Ascending aorta (tissue), 2 donors: ENCODE measurements around the gene KRT23. TPM values are rescaled to one million over a fixed set of nuclear protein-coding genes. Genes with fewer than 3 reads are reported as not detected.

Experiments
- DNase-seq, 2 donors: peaks; one replicate each; pipeline ENCODE4 v3.0.0-alpha.2; 2019; ENCODE audit warnings: low spot score in 2 of 2
- H3K27ac ChIP-seq, 2 donors: fragments of 200-600 bp; sonication (generic); one replicate each; pipeline ENCODE4 v1.5.1; 2016 to 2017; ENCODE audit warnings: mild to moderate bottlenecking in 1 of 2
- H3K27me3 ChIP-seq: fragments of 200-600 bp; sonication (generic); one replicate; pipeline ENCODE4 v1.5.1; 2017
- H3K36me3 ChIP-seq, 2 donors: fragments of 200-600 bp; sonication (generic); one replicate each; pipeline ENCODE4 v1.5.1; 2016
- H3K4me1 ChIP-seq, 2 donors: fragments of 200-600 bp; sonication (generic); one replicate each; pipeline ENCODE4 v1.5.1; 2016 to 2017; ENCODE audit warnings: mild to moderate bottlenecking in 1 of 2
- H3K4me3 ChIP-seq, 2 donors: fragments of 200-600 bp; sonication (generic); one replicate each; pipeline ENCODE4 v1.5.1; 2016 to 2017; ENCODE audit warnings: mild to moderate bottlenecking in 1 of 2
- H3K9me3 ChIP-seq, 2 donors: fragments of 200-600 bp; sonication (generic); one replicate each; pipeline ENCODE4 v1.5.1; 2016
- intact Hi-C: fragments of 100-400 bp; cut with DNase I; formaldehyde crosslinking; loops from one replicate; pipeline ENCODE4 v1.15.1; 2023
- total RNA-seq: library from RNA; depleted of rRNA; stranded (reverse); fragments of >200 nt; gene quantifications from one replicate; pipeline ENCODE4 v1.1.0, GENCODE V29; 2016
- TF ChIP-seq, protein P1 (sequence below), 3 experiments: fragments of 200-600 bp in 2 of 3; fragments of 450-650 bp in 1 of 3; sonication (generic) in 2 of 3; IDR thresholded peaks; one replicate each; pipeline ENCODE4 v1.5.1; 2016 to 2019; ENCODE audit warnings: antibody characterized with exemption in 3 of 3, mild to moderate bottlenecking in 1 of 3, moderate library complexity in 1 of 3

KRT23 gene
- total RNA-seq, 1 donor from 2014 or later, result not detected

DNA sequence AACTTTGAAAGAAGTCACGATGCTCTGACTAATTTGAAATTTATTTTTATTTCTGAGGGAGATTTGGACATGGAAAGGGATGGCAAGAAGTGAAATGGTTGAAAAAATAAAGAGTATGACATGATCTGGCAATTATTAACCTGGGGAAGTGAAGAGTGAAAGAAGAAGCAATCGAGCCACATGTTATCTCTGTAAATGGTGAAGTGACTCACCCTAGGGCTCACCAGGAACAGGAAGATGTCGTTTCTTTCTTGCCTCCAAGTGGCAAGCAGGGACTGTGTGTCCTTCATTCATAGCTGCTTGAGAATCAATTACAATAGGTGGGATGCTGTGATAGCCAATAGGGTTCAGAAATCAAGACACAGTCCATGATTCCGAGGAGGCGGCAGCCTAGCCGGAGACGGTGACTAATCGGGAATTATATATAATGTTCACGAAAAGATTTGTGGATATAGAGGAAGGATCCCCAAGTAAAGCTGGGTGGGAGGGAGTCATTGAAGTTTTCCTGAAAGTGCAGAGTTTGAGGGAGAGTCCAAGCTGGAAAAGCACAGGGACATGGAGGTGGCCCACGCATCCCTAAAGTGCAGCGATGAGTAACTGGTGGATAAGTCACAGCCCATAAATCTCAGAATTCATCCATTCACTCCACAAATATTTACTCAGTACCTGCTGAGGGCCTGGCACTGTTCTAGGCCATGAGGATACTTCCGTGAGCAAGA is 34.2 kb downstream of the KRT23 start:
- no peak overlapping the region for H3K4me3 ChIP-seq
- no peak for DNase-seq
- H3K27me3 ChIP-seq, result no peaks in the 10 kb centered on the region
- H3K4me1 ChIP-seq, result no peaks in the 10 kb centered on the region
- intact Hi-C loops, result no loop called here
- no peaks in the 10 kb centered on the region for H3K36me3 ChIP-seq
- TF ChIP-seq, protein P1, sequence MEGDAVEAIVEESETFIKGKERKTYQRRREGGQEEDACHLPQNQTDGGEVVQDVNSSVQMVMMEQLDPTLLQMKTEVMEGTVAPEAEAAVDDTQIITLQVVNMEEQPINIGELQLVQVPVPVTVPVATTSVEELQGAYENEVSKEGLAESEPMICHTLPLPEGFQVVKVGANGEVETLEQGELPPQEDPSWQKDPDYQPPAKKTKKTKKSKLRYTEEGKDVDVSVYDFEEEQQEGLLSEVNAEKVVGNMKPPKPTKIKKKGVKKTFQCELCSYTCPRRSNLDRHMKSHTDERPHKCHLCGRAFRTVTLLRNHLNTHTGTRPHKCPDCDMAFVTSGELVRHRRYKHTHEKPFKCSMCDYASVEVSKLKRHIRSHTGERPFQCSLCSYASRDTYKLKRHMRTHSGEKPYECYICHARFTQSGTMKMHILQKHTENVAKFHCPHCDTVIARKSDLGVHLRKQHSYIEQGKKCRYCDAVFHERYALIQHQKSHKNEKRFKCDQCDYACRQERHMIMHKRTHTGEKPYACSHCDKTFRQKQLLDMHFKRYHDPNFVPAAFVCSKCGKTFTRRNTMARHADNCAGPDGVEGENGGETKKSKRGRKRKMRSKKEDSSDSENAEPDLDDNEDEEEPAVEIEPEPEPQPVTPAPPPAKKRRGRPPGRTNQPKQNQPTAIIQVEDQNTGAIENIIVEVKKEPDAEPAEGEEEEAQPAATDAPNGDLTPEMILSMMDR (IDR thresholded peaks at IDR 0.05), result no peak
- no peak overlapping the region for H3K27ac ChIP-seq
- H3K9me3 ChIP-seq, result no peaks in the 10 kb centered on the region

DNA sequence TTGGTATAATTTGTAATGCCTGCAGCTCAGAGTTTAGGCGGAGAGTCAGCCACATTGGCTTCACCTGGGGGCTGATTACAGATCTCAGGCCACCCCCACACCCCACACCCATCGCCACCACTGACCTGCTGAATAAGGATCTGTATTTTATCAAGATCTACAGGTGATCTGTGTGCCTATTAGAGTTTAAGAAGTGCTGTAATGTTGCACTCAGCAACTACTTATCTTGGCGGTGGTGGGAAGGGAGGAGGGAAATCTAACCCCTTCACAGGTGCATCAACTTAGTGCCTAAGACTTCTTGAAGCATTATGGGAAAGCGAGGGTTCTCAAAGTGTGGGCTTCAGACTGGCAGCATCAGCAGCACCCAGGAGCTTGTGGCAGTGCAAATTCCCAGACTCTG is 34.9 kb downstream of the KRT23 start:
- intact Hi-C loops, result no loop called here
- H3K4me1 ChIP-seq, result no peaks in the 10 kb centered on the region
- H3K27ac ChIP-seq, result no peak overlapping the region
- DNase-seq, result no peak
- TF ChIP-seq, protein P1 (IDR thresholded peaks at IDR 0.05), result no peak
- no peaks in the 10 kb centered on the region for H3K27me3 ChIP-seq
- H3K9me3 ChIP-seq, result no peaks in the 10 kb centered on the region
- H3K36me3 ChIP-seq, result no peaks in the 10 kb centered on the region
- H3K4me3 ChIP-seq, result no peak overlapping the region

DNA sequence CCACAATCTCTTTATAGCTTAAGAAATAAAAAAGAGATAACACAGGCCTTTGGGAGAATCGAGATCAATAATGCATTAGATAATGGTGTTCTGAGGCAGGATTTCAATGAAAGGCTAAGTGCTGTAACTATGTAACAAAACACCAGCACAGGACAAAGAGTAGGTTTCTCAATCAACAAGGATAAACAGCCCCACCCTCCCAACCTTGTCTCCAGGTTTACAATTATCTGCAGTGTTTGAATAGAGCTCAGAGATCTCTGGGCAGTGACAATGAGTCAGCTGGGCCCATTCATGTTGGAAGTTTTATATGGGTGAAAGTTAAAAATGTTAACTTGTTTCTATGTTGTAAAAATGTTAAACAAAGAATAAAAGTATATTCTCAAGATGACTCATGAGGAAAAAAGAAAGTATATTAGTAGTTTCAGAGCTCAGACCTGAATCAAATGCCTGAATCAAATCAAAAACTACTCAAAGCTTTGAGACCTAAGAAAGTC is 35.4 kb downstream of the KRT23 start:
- Histone ChIP-seq H3K4me1 (no peaks in the 10 kb centered on the region), H3K36me3 (no peaks in the 10 kb centered on the region), H3K27ac (no peak overlapping the region), H3K27me3 (no peaks in the 10 kb centered on the region), H3K4me3 (no peak overlapping the region), H3K9me3 (no peaks in the 10 kb centered on the region)
- intact Hi-C loops, result no loop called here
- DNase-seq, result no peak
- TF ChIP-seq, protein P1 (IDR thresholded peaks at IDR 0.05), result no peak

DNA sequence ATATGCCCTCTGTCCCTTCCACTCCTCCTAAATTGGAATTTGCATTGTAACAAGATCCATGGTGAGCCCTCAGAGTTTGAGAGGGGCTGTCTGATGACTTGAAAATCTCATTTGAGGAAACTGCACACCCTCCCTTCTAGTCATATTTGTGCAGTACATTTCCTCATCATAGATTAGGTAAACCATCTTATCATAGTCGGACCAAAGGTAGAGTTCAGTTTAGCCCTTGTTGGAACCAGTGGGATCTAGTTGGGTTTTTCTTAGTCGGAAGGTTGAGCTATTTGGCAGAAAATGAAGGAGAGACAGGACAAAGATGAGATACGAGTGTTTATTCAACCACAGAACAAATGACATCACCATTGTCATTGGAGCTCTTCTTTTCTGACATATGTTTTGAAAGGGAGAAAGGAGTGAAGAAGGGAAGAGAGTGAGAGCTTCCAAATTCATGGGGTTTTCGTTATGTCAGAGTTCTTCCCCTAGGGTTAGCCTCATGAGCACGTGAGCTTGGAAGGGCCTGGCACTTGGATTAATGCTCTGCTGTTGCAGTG is 36.6 kb downstream of the KRT23 start:
- no peak for DNase-seq
- TF ChIP-seq, protein P1 (IDR thresholded peaks at IDR 0.05), result no peak
- Histone ChIP-seq H3K4me1 (no peaks in the 10 kb centered on the region), H3K4me3 (no peak overlapping the region), H3K27ac (no peak overlapping the region), H3K36me3 (no peaks in the 10 kb centered on the region), H3K9me3 (no peaks in the 10 kb centered on the region), H3K27me3 (no peaks in the 10 kb centered on the region)
- intact Hi-C loops, result no loop called here

DNA sequence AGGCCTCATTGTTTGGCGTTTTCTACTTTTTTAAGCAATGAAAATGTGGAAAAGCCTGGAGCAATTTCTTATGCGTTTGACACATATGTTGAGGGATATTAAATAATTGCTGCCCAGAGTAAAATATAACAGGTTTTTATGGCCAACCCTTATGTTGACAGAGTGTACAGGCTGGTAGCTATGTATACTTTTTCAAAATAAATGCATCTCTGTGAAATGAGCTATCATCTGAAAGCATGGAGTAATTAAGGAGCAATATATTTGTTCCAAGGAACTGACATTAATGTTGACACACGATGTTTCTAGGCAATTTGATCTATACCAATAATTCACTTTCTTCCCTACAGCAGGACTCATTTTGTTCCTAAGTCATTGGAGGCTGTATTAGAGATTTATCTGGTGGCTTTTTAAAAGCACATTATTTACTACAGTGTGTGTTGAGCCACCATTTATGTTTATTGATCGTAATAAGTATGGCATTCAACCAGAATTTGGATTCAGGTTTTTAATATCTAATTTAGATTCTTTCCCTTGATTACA is 40.5 kb downstream of the KRT23 start:
- intact Hi-C loops, result loop anchor here (5.0 kb wide), 1 partner anchor 540 kb away; no protein-coding TSS in a partner anchor
- Histone ChIP-seq H3K4me1 (no peaks in the 10 kb centered on the region), H3K9me3 (no peaks in the 10 kb centered on the region), H3K27ac (no peak overlapping the region), H3K4me3 (no peak overlapping the region), H3K27me3 (no peaks in the 10 kb centered on the region), H3K36me3 (no peaks in the 10 kb centered on the region)
- TF ChIP-seq, protein P1 (IDR thresholded peaks at IDR 0.05), result no peak
- DNase-seq, result no peak
